Hepatocyte (in vitro differentiated cells): ENCODE measurements around the gene HINFP. TPM values are rescaled to one million over a fixed set of nuclear protein-coding genes. Genes with fewer than 3 reads are reported as not detected.
"Not testable (repeated sequence)": the region's sequence is repeated elsewhere in the genome, so short reads cannot be mapped to it uniquely, and the experiment has no call there.

Experiments used
- DNase-seq: peaks from one replicate; pipeline ENCODE4 v3.0.0-alpha.2; 2016; ENCODE audit warnings: low spot score
- H2AFZ ChIP-seq: fragments of 200-600 bp; sonication (generic); 2 replicates; pipeline ENCODE4 v1.6.0; 2016; ENCODE audit warnings: antibody characterized with exemption, mild to moderate bottlenecking
- H3K27ac ChIP-seq: fragments of 200-600 bp; sonication (generic); 2 replicates; pipeline ENCODE4 v1.5.1; 2016; ENCODE audit warnings: mild to moderate bottlenecking
- H3K27me3 ChIP-seq: fragments of 200-600 bp; sonication (generic); 2 replicates; pipeline ENCODE4 v1.6.1; 2016
- H3K36me3 ChIP-seq: fragments of 200-600 bp; sonication (generic); replicated peaks from 2 replicates; pipeline ENCODE4 v1.5.1; 2016; ENCODE audit warnings: low read depth; ENCODE audit not compliant: insufficient read depth
- H3K4me1 ChIP-seq: fragments of 200-600 bp; sonication (generic); 2 replicates; pipeline ENCODE4 v1.5.1; 2016; ENCODE audit warnings: mild to moderate bottlenecking, moderate library complexity; ENCODE audit not compliant: insufficient read depth
- H3K4me2 ChIP-seq: fragments of 200-600 bp; sonication (generic); 2 replicates; pipeline ENCODE4 v1.6.0; 2016
- H3K4me3 ChIP-seq: fragments of 200-600 bp; sonication (generic); 2 replicates; pipeline ENCODE4 v1.5.1; 2016; ENCODE audit warnings: mild to moderate bottlenecking
- H3K79me2 ChIP-seq: fragments of 200-600 bp; sonication (generic); 2 replicates; pipeline ENCODE4 v1.6.0; 2017; ENCODE audit warnings: mild to moderate bottlenecking
- H3K9me2 ChIP-seq: fragments of 200-600 bp; sonication (generic); replicated peaks from 2 replicates; pipeline ENCODE4 v1.6.0; 2017; ENCODE audit warnings: mild to moderate bottlenecking; ENCODE audit not compliant: insufficient read depth
- H3K9me3 ChIP-seq: fragments of 200-600 bp; sonication (generic); 2 replicates; pipeline ENCODE4 v1.5.1; 2016; ENCODE audit warnings: low read depth, mild to moderate bottlenecking
- H4K20me1 ChIP-seq: fragments of 200-600 bp; sonication (generic); 2 replicates; pipeline ENCODE4 v1.6.0; 2016; ENCODE audit warnings: mild to moderate bottlenecking; ENCODE audit not compliant: insufficient read depth, poor library complexity, severe bottlenecking
- CTCF ChIP-seq: fragments of 200-600 bp; sonication (generic); IDR thresholded peaks from 2 replicates; pipeline ENCODE4 v1.5.1; 2016; ENCODE audit warnings: antibody characterized with exemption, mild to moderate bottlenecking; ENCODE audit not compliant: poor library complexity
- EZH2 ChIP-seq: fragments of 200-600 bp; sonication (generic); IDR thresholded peaks from 2 replicates; pipeline ENCODE4 v1.6.1; 2016; ENCODE audit warnings: antibody characterized with exemption, mild to moderate bottlenecking, borderline replicate concordance
- EZH2phosphoT487 ChIP-seq: fragments of 200-600 bp; sonication (generic); IDR thresholded peaks from one replicate; pipeline ENCODE4 v1.6.1; 2018; ENCODE audit warnings: antibody characterized with exemption, mild to moderate bottlenecking, low read depth, moderate library complexity; ENCODE audit not compliant: unreplicated experiment, severe bottlenecking
- WGBS: methylation state at CpG from one replicate; pipeline ENCODE4 v1.1.6; 2016; ENCODE audit warnings: low lambda C conversion rate; ENCODE audit errors: missing lambda C conversion rate; 5-methylcytosine and 5-hydroxymethylcytosine counted together
- polyA plus RNA-seq: library from polyadenylated mRNA; unstranded; fragments of >200 nt; fragmentation: Nextera tagmentation; extraction: Ambion mirVana; gene quantifications from 2 replicates; pipeline ENCODE4 v1.2.1, GENCODE V29; 2016
- total RNA-seq: library from RNA; depleted of rRNA; stranded (reverse); fragments of >200 nt; gene quantifications from 2 replicates; pipeline ENCODE4 v1.2.3, GENCODE V29; 2014

HINFP gene
- total and polyA plus RNA-seq, 2 experiments from 2014 or later = 19.8 to 25.3 TPM

DNA sequence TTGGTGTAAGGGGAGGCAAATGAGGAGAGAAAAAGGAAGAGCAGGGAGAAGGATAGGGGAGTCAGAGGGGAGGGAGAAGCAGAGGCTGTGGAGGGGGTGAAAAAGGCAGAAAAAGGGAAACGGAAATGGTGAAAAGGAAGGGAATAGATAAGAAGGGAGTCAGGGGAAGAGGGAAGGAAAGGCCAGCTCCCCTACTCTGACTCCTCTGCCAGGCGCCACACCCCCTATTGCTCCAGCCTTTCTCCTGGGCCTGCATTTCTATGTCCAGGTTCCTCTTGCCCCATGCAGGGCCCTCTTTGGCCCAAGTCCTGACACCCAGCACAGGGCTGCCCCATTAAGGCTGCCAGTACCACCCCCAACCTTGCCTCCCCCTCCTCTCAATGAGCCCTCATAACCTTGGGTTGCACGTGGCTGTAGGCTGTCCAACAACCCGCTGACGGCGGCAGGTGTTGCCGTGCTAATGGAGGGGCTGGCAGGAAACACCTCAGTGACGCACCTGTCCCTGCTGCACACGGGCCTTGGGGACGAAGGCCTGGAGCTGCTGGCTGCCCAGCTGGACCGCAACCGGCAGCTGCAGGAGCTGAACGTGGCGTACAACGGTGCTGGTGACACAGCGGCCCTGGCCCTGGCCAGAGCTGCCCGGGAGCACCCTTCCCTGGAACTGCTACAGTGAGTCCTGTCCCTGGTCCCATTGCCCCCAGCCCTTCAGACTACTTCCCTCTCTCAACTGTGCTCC, 60.5 kb downstream of the HINFP start:
- H3K36me3 ChIP-seq = no peaks in the 10 kb centered on the region

GRCh38 chr11:119184399-119184798, 63.0 kb downstream of the HINFP start:
- H3K4me2 ChIP-seq, DNase-seq, H3K27me3 ChIP-seq, H3K36me3 ChIP-seq, H3K4me1 ChIP-seq, H3K79me2 ChIP-seq, H4K20me1 ChIP-seq, H2AFZ ChIP-seq, H3K9me2 ChIP-seq, H3K9me3 ChIP-seq, H3K4me3 ChIP-seq, H3K27ac ChIP-seq: not testable (repeated sequence)
- 93% methylated on average over 9 of the region's 9 CpGs for WGBS

More for the DNA sequence above, 60.5 kb downstream of the HINFP start:
- H3K27ac ChIP-seq = no peak overlapping the region
- DNase-seq = no peak
- 92% methylated on average over 15 of the region's 17 CpGs for WGBS
- no peaks in the 10 kb centered on the region for H4K20me1 ChIP-seq
- H3K4me2 ChIP-seq = no peak overlapping the region
- H2AFZ ChIP-seq = no peak overlapping the region
- no peak for TF ChIP-seq EZH2phosphoT487
- TF ChIP-seq CTCF = no peak
- no peak for TF ChIP-seq EZH2
- H3K9me3 ChIP-seq = no peaks in the 10 kb centered on the region
- no peaks in the 10 kb centered on the region for H3K27me3 ChIP-seq
- no peak overlapping the region for H3K4me3 ChIP-seq
- no peaks in the 10 kb centered on the region for H3K79me2 ChIP-seq
- no peaks in the 10 kb centered on the region for H3K9me2 ChIP-seq
- H3K4me1 ChIP-seq = no peaks in the 10 kb centered on the region

Other genes with a start within 250 kb of the HINFP start
- not detected in 2 replicates for gene CXCR5, start 237.7 kb upstream of the HINFP start, total RNA-seq
- 0.11 and 0.29 TPM in 2 replicates for gene CXCR5, start 237.7 kb upstream of the HINFP start, polyA plus RNA-seq
- gene BCL9L, start 195.7 kb upstream of the HINFP start, total RNA-seq = 7.8 and 25.3 TPM in 2 replicates
- gene BCL9L, start 195.7 kb upstream of the HINFP start, polyA plus RNA-seq = 18.0 and 18.1 TPM in 2 replicates
- 2.2 and 3.6 TPM in 2 replicates for gene UPK2, start 165.3 kb upstream of the HINFP start, total RNA-seq
- 55.3 and 101 TPM in 2 replicates for gene UPK2, start 165.3 kb upstream of the HINFP start, polyA plus RNA-seq
- gene FOXR1, start 149.8 kb upstream of the HINFP start, total RNA-seq = not detected in 2 replicates
- 0.41 TPM in 1 of 2 replicates, not detected in the other for gene FOXR1, start 149.8 kb upstream of the HINFP start, polyA plus RNA-seq
- 26.2 and 28.2 TPM in 2 replicates for gene CENATAC, start 123.4 kb upstream of the HINFP start, total RNA-seq
- 22.6 and 24.5 TPM in 2 replicates for gene CENATAC, start 123.4 kb upstream of the HINFP start, polyA plus RNA-seq
- gene RPS25, start 103.2 kb upstream of the HINFP start, total RNA-seq = 1,502 and 1,568 TPM in 2 replicates
- gene RPS25, start 103.2 kb upstream of the HINFP start, polyA plus RNA-seq = 1,058 and 1,100 TPM in 2 replicates
- 78.5 and 96.1 TPM in 2 replicates for gene TRAPPC4, start 102.8 kb upstream of the HINFP start, total RNA-seq
- 174 and 175 TPM in 2 replicates for gene TRAPPC4, start 102.8 kb upstream of the HINFP start, polyA plus RNA-seq
- 68.0 and 87.4 TPM in 2 replicates for gene SLC37A4, start 90.7 kb upstream of the HINFP start, total RNA-seq
- 63.5 and 82.3 TPM in 2 replicates for gene SLC37A4, start 90.7 kb upstream of the HINFP start, polyA plus RNA-seq
- 168 and 197 TPM in 2 replicates for gene HYOU1, start 64.4 kb upstream of the HINFP start, total RNA-seq
- 122 and 125 TPM in 2 replicates for gene HYOU1, start 64.4 kb upstream of the HINFP start, polyA plus RNA-seq
- gene VPS11, start 53.8 kb upstream of the HINFP start, total RNA-seq = 31.8 and 36.9 TPM in 2 replicates
- 26.5 and 31.8 TPM in 2 replicates for gene VPS11, start 53.8 kb upstream of the HINFP start, polyA plus RNA-seq
- 10.9 and 11.9 TPM in 2 replicates for gene HMBS, start 36.7 kb upstream of the HINFP start, total RNA-seq
- 34.5 and 37.7 TPM in 2 replicates for gene HMBS, start 36.7 kb upstream of the HINFP start, polyA plus RNA-seq
- gene DPAGT1, start 19.7 kb upstream of the HINFP start, total RNA-seq = 27.5 and 28.1 TPM in 2 replicates
- gene DPAGT1, start 19.7 kb upstream of the HINFP start, polyA plus RNA-seq = 76.2 and 82.7 TPM in 2 replicates
- gene C2CD2L, start 14.2 kb upstream of the HINFP start, total RNA-seq = 5.2 and 9.7 TPM in 2 replicates
- gene C2CD2L, start 14.2 kb upstream of the HINFP start, polyA plus RNA-seq = 7.4 and 10.2 TPM in 2 replicates
- not detected in 2 replicates for gene ABCG4, start 27.5 kb downstream of the HINFP start, total RNA-seq
- gene ABCG4, start 27.5 kb downstream of the HINFP start, polyA plus RNA-seq = 0.45 and 0.99 TPM in 2 replicates
- 12.5 and 13.3 TPM in 2 replicates for gene NLRX1, start 47.1 kb downstream of the HINFP start, total RNA-seq
- gene NLRX1, start 47.1 kb downstream of the HINFP start, polyA plus RNA-seq = 9.4 and 10.0 TPM in 2 replicates
- 12.7 and 27.0 TPM in 2 replicates for gene NHERF4, start 63.9 kb downstream of the HINFP start, total RNA-seq
- 26.5 and 32.8 TPM in 2 replicates for gene NHERF4, start 63.9 kb downstream of the HINFP start, polyA plus RNA-seq
- 12.1 and 15.6 TPM in 2 replicates for gene CBL, start 84.8 kb downstream of the HINFP start, total RNA-seq
- 4.6 and 6.6 TPM in 2 replicates for gene CBL, start 84.8 kb downstream of the HINFP start, polyA plus RNA-seq
- gene MCAM, start 195.6 kb downstream of the HINFP start, total RNA-seq = 8.7 and 35.4 TPM in 2 replicates
- gene MCAM, start 195.6 kb downstream of the HINFP start, polyA plus RNA-seq = 5.1 and 6.1 TPM in 2 replicates
- gene RNF26, start 212.9 kb downstream of the HINFP start, total RNA-seq = 15.5 and 15.8 TPM in 2 replicates
- 35.5 and 46.9 TPM in 2 replicates for gene RNF26, start 212.9 kb downstream of the HINFP start, polyA plus RNA-seq
- 12.5 and 13.7 TPM in 2 replicates for gene C1QTNF5, start 219.3 kb downstream of the HINFP start, total RNA-seq
- 18.0 and 23.6 TPM in 2 replicates for gene C1QTNF5, start 219.3 kb downstream of the HINFP start, polyA plus RNA-seq
- gene MFRP, start 225.1 kb downstream of the HINFP start, total RNA-seq = 0.08 TPM in 1 of 2 replicates, not detected in the other
- gene MFRP, start 225.1 kb downstream of the HINFP start, polyA plus RNA-seq = not detected in 2 replicates